Neural cell (in vitro differentiated cells): ENCODE data around the gene CRIP1. TPM values are rescaled to one million over a fixed set of nuclear protein-coding genes. Genes with fewer than 3 reads are reported as not detected.
A peak's percentile ranks its signal among the peaks of the same experiment; 100 is the strongest.

Source experiments
- H2AFZ ChIP-seq: fragments of 200-600, 300-800 bp; sonication (generic), shearing (Covaris generic); 2 replicates; pipeline ENCODE4 v1.6.0; 2014; ENCODE audit warnings: low read depth, mild to moderate bottlenecking, antibody characterized with exemption, low read length, moderate library complexity
- H3F3A ChIP-seq: fragments of 200-600 bp; shearing (Covaris generic); 2 replicates; pipeline ENCODE4 v1.6.1; 2016; ENCODE audit warnings: mild to moderate bottlenecking, moderate library complexity, mixed read lengths, antibody characterized with exemption, low read length; ENCODE audit not compliant: insufficient read depth, poor library complexity, severe bottlenecking
- H3K27ac ChIP-seq: fragments of 200-600, 300-800 bp; sonication (generic), shearing (Covaris generic); 2 replicates; pipeline ENCODE4 v1.5.1; 2014; ENCODE audit warnings: mild to moderate bottlenecking, low read length, moderate library complexity
- H3K27me3 ChIP-seq: fragments of 300-800, 200-600 bp; sonication (generic), shearing (Covaris generic); 2 replicates; pipeline ENCODE4 v1.6.0; 2014; ENCODE audit warnings: mild to moderate bottlenecking, low read depth, low read length, moderate library complexity; ENCODE audit not compliant: insufficient read depth
- H3K36me3 ChIP-seq: fragments of 300-800, 200-600 bp; sonication (generic), shearing (Covaris generic); 2 replicates; pipeline ENCODE4 v1.5.1; 2014; ENCODE audit warnings: mild to moderate bottlenecking, antibody characterized with exemption, low read length, moderate library complexity; ENCODE audit not compliant: insufficient read depth
- H3K4me2 ChIP-seq: fragments of 300-800, 200-600 bp; sonication (generic), shearing (Covaris generic); 2 replicates; pipeline ENCODE4 v1.6.0; 2014; ENCODE audit warnings: mild to moderate bottlenecking, low read length
- H3K4me3 ChIP-seq: fragments of 300-800, 200-600 bp; sonication (generic), shearing (Covaris generic); 2 replicates; pipeline ENCODE4 v1.5.1; 2014; ENCODE audit warnings: mild to moderate bottlenecking, low read length, moderate library complexity
- H3K79me2 ChIP-seq: fragments of 200-600 bp; shearing (Covaris generic); replicated peaks from 2 replicates; pipeline ENCODE4 v1.6.0; 2014; ENCODE audit warnings: mild to moderate bottlenecking, low read length, moderate library complexity; ENCODE audit not compliant: insufficient read depth
- H3K9ac ChIP-seq: fragments of 300-800, 200-600 bp; sonication (generic), shearing (Covaris generic); 2 replicates; pipeline ENCODE4 v1.6.1; 2016; ENCODE audit warnings: mild to moderate bottlenecking, low read length, mixed read lengths
- H3K9me2 ChIP-seq: fragments of 200-600 bp; shearing (Covaris generic); 2 replicates; pipeline ENCODE4 v1.6.1; 2016; ENCODE audit warnings: mild to moderate bottlenecking, low read length, mixed read lengths; ENCODE audit not compliant: insufficient read depth
- H3K9me3 ChIP-seq: fragments of 200-600, 300-800 bp; sonication (generic), shearing (Covaris generic); 2 replicates; pipeline ENCODE4 v1.6.1; 2016; ENCODE audit warnings: mild to moderate bottlenecking, mixed run types, low read length, moderate library complexity, mixed read lengths
- H4K20me1 ChIP-seq: fragments of 200-600 bp; shearing (Covaris generic); 2 replicates; pipeline ENCODE4 v1.6.1; 2016; ENCODE audit warnings: mild to moderate bottlenecking, mixed run types; ENCODE audit not compliant: insufficient read depth
- CTCF ChIP-seq: fragments of 450-650 bp; IDR thresholded peaks from 2 replicates; pipeline ENCODE4 v1.5.1; 2014; ENCODE audit warnings: antibody characterized with exemption, mild to moderate bottlenecking, moderate library complexity; ENCODE audit not compliant: poor library complexity, severe bottlenecking
- EP300 ChIP-seq: fragments of 450-650 bp; conservative IDR thresholded peaks from 2 replicates; pipeline ENCODE4 v1.6.1; 2014; ENCODE audit warnings: antibody characterized with exemption, mild to moderate bottlenecking, moderate library complexity; ENCODE audit not compliant: poor library complexity, severe bottlenecking
- EZH2 ChIP-seq: fragments of 200-600, 300-800 bp; shearing (Covaris generic), sonication (generic); IDR thresholded peaks from 2 replicates; pipeline ENCODE4 v1.6.1; 2014; ENCODE audit warnings: antibody characterized with exemption, low read length, borderline replicate concordance, mild to moderate bottlenecking; ENCODE audit not compliant: insufficient read depth, poor library complexity, severe bottlenecking
- MXI1 ChIP-seq: fragments of 450-650 bp; conservative IDR thresholded peaks from 2 replicates; pipeline ENCODE4 v1.6.1; 2014; ENCODE audit warnings: antibody characterized with exemption, mild to moderate bottlenecking; ENCODE audit not compliant: poor library complexity, severe bottlenecking
- POLR2AphosphoS5 ChIP-seq: IDR thresholded peaks from 2 replicates; pipeline ENCODE4 v1.6.1; 2012
- RAD21 ChIP-seq: fragments of 450-650 bp; conservative IDR thresholded peaks from 2 replicates; pipeline ENCODE4 v1.6.1; 2014; ENCODE audit warnings: antibody characterized with exemption, mild to moderate bottlenecking, moderate library complexity
- SMC3 ChIP-seq: fragments of 450-650 bp; conservative IDR thresholded peaks from 2 replicates; pipeline ENCODE4 v1.6.1; 2014; ENCODE audit warnings: antibody characterized with exemption, mild to moderate bottlenecking, moderate library complexity; ENCODE audit not compliant: poor library complexity
- TAF1 ChIP-seq: IDR thresholded peaks from 2 replicates; pipeline ENCODE4 v1.6.1; 2012; ENCODE audit warnings: low read depth
- polyA plus RNA-seq: library from polyadenylated mRNA; depleted of rRNA; stranded (reverse); fragments of >200 nt; gene quantifications from 2 replicates; pipeline ENCODE4 v1.2.3, GENCODE V29; 2014
- TF ChIP-seq, protein P1 (sequence below): IDR thresholded peaks from 2 replicates; pipeline ENCODE4 v1.6.1; 2012; ENCODE audit warnings: borderline replicate concordance

The CRIP1 gene
- polyA plus RNA-seq, 1 donor from 2014 or later, result 0.58 TPM

DNA sequence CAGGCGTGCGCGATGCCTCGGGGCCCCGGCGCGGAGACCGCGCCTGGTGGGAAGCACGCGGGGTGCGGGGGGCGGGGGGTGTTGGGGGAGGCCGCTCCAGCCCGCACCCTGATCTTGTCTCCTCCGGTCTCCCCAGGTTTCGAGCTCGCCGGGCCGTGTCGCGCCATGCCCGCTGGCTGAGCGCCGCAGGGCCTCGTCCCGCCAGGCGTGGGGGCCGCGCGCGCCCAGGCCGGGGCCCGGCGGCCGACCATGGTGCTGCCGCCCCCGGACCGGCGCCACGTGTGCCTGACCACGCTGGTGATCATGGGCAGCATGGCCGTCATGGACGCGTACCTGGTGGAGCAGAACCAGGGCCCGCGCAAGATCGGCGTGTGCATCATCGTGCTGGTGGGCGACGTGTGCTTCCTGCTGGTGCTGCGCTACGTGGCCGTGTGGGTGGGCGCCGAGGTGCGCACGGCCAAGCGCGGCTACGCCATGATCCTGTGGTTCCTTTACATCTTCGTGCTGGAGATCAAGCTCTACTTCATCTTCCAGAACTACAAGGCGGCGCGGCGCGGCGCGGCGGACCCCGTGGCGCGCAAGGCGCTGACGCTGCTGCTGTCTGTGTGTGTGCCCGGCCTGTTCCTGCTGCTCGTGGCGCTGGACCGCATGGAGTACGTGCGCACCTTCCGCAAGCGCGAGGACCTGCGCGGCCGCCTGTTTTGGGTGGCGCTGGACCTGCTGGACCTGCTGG, 42.1 kb downstream of the CRIP1 start:
- no peaks in the 10 kb centered on the region for H3K9me3 ChIP-seq
- no peaks in the 10 kb centered on the region for H3F3A ChIP-seq

GRCh38 chr14:105529319-105529568, 42.6 kb downstream of the CRIP1 start:
- Histone ChIP-seq H3K9ac (no peak overlapping the region), H3K79me2 (no peaks in the 10 kb centered on the region), H3K9me3 (no peaks in the 10 kb centered on the region), H3K4me2 (no peak overlapping the region), H3K9me2 (no peaks in the 10 kb centered on the region), H3K4me3 (no peak overlapping the region), H4K20me1 (no peaks in the 10 kb centered on the region), H3K36me3 (no peaks in the 10 kb centered on the region), H3K27me3 (no peaks in the 10 kb centered on the region), H3K27ac (no peak overlapping the region), H2AFZ (no peak overlapping the region), H3F3A (no peaks in the 10 kb centered on the region)
- no peak for TF ChIP-seq EZH2
- TF ChIP-seq RAD21, result no peak

More for the DNA sequence above, 42.1 kb downstream of the CRIP1 start:
- no peaks in the 10 kb centered on the region for H4K20me1 ChIP-seq
- H3K9ac ChIP-seq, result no peak overlapping the region
- H3K9me2 ChIP-seq, result no peaks in the 10 kb centered on the region
- no peak overlapping the region for H3K4me2 ChIP-seq
- H3K27me3 ChIP-seq, result no peaks in the 10 kb centered on the region
- no peaks in the 10 kb centered on the region for H3K79me2 ChIP-seq
- H2AFZ ChIP-seq, result no peak overlapping the region
- TF ChIP-seq MXI1 (no peak), POLR2AphosphoS5 (no peak), EZH2 (no peak), EP300 (no peak), RAD21 (no peak), TAF1 (no peak), SMC3 (no peak), CTCF (no peak)
- TF ChIP-seq, protein P1, sequence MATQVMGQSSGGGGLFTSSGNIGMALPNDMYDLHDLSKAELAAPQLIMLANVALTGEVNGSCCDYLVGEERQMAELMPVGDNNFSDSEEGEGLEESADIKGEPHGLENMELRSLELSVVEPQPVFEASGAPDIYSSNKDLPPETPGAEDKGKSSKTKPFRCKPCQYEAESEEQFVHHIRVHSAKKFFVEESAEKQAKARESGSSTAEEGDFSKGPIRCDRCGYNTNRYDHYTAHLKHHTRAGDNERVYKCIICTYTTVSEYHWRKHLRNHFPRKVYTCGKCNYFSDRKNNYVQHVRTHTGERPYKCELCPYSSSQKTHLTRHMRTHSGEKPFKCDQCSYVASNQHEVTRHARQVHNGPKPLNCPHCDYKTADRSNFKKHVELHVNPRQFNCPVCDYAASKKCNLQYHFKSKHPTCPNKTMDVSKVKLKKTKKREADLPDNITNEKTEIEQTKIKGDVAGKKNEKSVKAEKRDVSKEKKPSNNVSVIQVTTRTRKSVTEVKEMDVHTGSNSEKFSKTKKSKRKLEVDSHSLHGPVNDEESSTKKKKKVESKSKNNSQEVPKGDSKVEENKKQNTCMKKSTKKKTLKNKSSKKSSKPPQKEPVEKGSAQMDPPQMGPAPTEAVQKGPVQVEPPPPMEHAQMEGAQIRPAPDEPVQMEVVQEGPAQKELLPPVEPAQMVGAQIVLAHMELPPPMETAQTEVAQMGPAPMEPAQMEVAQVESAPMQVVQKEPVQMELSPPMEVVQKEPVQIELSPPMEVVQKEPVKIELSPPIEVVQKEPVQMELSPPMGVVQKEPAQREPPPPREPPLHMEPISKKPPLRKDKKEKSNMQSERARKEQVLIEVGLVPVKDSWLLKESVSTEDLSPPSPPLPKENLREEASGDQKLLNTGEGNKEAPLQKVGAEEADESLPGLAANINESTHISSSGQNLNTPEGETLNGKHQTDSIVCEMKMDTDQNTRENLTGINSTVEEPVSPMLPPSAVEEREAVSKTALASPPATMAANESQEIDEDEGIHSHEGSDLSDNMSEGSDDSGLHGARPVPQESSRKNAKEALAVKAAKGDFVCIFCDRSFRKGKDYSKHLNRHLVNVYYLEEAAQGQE, result no peak
- peak overlapping the region; percentile 80 for H3K4me3 ChIP-seq
- H3K27ac ChIP-seq, result no peak overlapping the region
- no peaks in the 10 kb centered on the region for H3K36me3 ChIP-seq
